Measurements from ENCODE around the gene RANBP9. TPM values are rescaled to one million over a fixed set of nuclear protein-coding genes. Genes with fewer than 3 reads are reported as not detected.

Gene RANBP9
- polyA plus RNA-seq, 1 experiment, result 14.4 TPM

GRCh38 chr6:13688692-13689196 lies 22.9 kb downstream of the RANBP9 start:
- no peak for DNase-seq (ENCODE audit: low read depth)

GRCh38 chr6:13687917-13688351 lies 23.7 kb downstream of the RANBP9 start:
- Histone ChIP-seq H3K36me3 (ENCODE audit: control insufficient read depth, insufficient read depth, low read length) (no peaks in the 10 kb centered on the region), H3K4me3 (ENCODE audit: low read depth, low read length) (no peak overlapping the region), H3K27me3 (ENCODE audit: control insufficient read depth, insufficient read depth, low read length) (no peaks in the 10 kb centered on the region)
- ChIA-PET POLR2A (interaction anchor here (0.5 to 0.8 kb wide), 2 partner anchors 35 to 87 kb away, joined by 5 to 6 read pairs; no protein-coding TSS in a partner anchor), CTCF (no interaction called here)
- no peak for TF ChIP-seq CTCF (IDR thresholded peaks at IDR 0.05; ENCODE audit: insufficient read depth, low read depth, low read length)
- no peak for DNase-seq (ENCODE audit: low read depth)

More at GRCh38 chr6:13688692-13689196, 22.9 kb downstream of the RANBP9 start:
- ChIA-PET POLR2A (no interaction called here), CTCF (no interaction called here)
- Histone ChIP-seq H3K36me3 (ENCODE audit: control insufficient read depth, insufficient read depth, low read length) (no peaks in the 10 kb centered on the region), H3K4me3 (ENCODE audit: low read depth, low read length) (no peak overlapping the region), H3K27me3 (ENCODE audit: control insufficient read depth, insufficient read depth, low read length) (no peaks in the 10 kb centered on the region)
- no peak for TF ChIP-seq CTCF (IDR thresholded peaks at IDR 0.05; ENCODE audit: insufficient read depth, low read depth, low read length)

GRCh38 chr6:13684855-13685254 lies 26.8 kb downstream of the RANBP9 start:
- Histone ChIP-seq H3K36me3 (ENCODE audit: control insufficient read depth, insufficient read depth, low read length) (no peaks in the 10 kb centered on the region), H3K4me3 (ENCODE audit: low read depth, low read length) (no peak overlapping the region), H3K27me3 (ENCODE audit: control insufficient read depth, insufficient read depth, low read length) (no peaks in the 10 kb centered on the region)
- no peak for TF ChIP-seq CTCF (IDR thresholded peaks at IDR 0.05; ENCODE audit: insufficient read depth, low read depth, low read length)
- CTCF ChIA-PET, result interaction anchor here (1.0 to 1.9 kb wide), 3 partner anchors 14 to 110 kb away, joined by 4 to 5 read pairs (median 4); partner anchors contain the start of gene NOL7
- POLR2A ChIA-PET, result no interaction called here
- no peak for DNase-seq (ENCODE audit: low read depth)

- H3K4me3 ChIP-seq (ENCODE audit: low read depth, low read length), result no peak overlapping the region
- no peaks in the 10 kb centered on the region for H3K36me3 ChIP-seq (ENCODE audit: control insufficient read depth, insufficient read depth, low read length)
- POLR2A ChIA-PET, result no interaction called here
- TF ChIP-seq CTCF (IDR thresholded peaks at IDR 0.05; ENCODE audit: insufficient read depth, low read depth, low read length), result no peak
- no peak for DNase-seq (ENCODE audit: low read depth)
- CTCF ChIA-PET, result no interaction called here
- no peaks in the 10 kb centered on the region for H3K27me3 ChIP-seq (ENCODE audit: control insufficient read depth, insufficient read depth, low read length)
These were observed 28.6 kb downstream of the RANBP9 start for GRCh38 chr6:13683038-13683437.

GRCh38 chr6:13682346-13682745 lies 29.3 kb downstream of the RANBP9 start:
- H3K4me3 ChIP-seq (ENCODE audit: low read depth, low read length), result no peak overlapping the region
- no peaks in the 10 kb centered on the region for H3K36me3 ChIP-seq (ENCODE audit: control insufficient read depth, insufficient read depth, low read length)
- no peaks in the 10 kb centered on the region for H3K27me3 ChIP-seq (ENCODE audit: control insufficient read depth, insufficient read depth, low read length)
- CTCF ChIA-PET, result no interaction called here
- TF ChIP-seq CTCF (IDR thresholded peaks at IDR 0.05; ENCODE audit: insufficient read depth, low read depth, low read length), result no peak
- POLR2A ChIA-PET, result no interaction called here
- no peak for DNase-seq (ENCODE audit: low read depth)
